ENCODE data around the gene DKK1.

Gene DKK1

GRCh38 chr10:52313933-52314821 lies at the start of gene DKK1:
DKK1 (plus strand) TSS chr10:52314281; CDS start chr10:52314435, 154 bp downstream.
- no peak for DNase-seq

DNA sequence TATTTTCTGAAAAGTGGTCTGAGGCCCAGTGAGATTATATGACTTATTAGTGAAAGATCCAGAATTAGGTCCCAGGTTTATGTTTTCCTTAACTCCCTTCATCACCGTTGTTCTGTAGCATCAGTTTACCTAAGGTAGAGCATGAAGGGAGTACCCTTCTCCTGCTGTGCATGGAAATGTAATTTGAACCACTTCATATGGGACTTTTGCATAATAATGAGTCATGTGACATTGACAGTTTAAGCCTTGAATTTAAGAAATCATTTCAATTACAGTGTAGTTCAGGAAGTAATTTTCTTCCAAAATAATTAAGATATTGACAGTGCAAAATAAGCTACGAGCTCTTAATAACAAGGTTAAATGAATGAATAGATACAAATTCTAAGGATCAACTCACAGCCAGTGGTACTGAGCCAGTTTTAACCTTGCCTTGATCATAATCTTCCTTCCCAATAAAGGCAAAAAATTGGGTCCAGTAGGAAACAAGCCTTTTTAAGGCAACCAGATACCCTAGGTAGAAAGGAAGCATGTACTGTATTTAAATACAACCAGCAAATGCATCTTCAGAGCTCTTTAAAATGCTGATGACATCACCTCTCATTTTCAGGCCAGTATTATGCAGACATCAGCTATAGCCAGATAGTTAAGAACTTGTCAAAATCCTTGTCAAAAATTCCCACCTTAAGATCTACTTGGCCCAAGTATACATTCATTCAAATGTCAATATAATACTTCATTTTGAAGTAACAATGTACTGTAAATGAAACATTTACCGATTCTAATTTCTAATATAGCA lies 48.8 kb upstream of the DKK1 start:
- DNase-seq = no peak

GRCh38 chr10:52266858-52267257 lies 47.2 kb upstream of the DKK1 start:
- DNase-seq = no peak

- DNase-seq = no peak
Measured at GRCh38 chr10:52268790-52269189, 45.3 kb upstream of the DKK1 start.

DNA sequence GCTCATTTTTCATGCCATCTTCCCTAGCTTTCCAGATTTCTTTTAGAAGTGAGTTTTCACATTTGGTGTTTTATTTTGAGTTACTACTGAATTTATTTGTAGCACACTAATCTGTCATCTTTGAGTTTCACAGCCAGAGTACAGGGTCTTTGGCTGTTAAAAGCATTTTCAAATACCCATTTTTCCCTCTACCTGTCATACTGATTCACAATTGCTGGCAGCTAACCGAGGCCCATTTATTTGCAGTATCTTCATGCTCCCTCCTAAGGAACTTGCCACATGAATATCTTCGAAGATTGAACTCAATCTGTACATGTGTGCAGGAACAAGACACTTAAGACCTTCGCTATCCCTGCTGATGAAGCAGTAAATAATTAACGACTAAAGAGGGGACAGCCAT lies 44.8 kb upstream of the DKK1 start:
- no peak for DNase-seq

DNA sequence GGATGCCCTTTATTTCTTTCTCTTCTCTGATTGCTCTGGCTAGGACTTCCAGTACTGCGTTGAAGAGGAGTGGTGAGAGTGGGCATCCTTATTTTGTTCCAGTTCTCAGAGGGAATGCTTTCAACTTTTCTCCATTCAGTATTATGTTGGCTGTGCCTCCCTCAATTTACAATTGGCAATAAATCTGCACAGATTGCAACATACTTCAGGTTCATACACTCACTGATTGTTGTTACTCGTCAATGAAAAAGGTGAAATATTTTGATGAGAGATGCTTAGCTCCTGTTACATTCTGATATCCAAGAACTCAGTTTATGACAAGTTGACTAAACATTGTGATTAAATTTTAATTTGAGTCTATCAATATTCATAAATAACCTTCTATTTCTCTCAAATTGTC lies 37.9 kb upstream of the DKK1 start:
- no peak for DNase-seq

- no peak for DNase-seq
Measured at GRCh38 chr10:52276986-52277385, 37.1 kb upstream of the DKK1 start.

DNA sequence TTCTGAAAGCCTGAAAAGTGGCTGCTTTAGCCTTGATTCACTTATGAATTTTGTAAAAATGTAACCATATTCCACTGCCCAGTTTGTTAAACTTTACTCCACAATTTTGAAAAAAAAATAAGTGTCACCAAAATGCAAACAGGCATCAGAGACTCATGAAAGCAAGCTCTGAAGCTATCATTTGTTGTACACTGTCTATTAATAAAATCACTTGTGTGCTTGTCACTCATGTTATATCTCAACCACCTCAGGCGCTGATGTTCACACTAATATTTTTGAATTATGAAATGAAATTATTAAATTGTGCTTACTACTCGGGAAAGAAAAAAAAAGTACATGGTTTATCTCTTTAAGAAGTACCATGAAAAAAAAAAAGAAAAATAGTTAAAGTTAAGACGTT lies 34.5 kb upstream of the DKK1 start:
- DNase-seq = no peak

DNA sequence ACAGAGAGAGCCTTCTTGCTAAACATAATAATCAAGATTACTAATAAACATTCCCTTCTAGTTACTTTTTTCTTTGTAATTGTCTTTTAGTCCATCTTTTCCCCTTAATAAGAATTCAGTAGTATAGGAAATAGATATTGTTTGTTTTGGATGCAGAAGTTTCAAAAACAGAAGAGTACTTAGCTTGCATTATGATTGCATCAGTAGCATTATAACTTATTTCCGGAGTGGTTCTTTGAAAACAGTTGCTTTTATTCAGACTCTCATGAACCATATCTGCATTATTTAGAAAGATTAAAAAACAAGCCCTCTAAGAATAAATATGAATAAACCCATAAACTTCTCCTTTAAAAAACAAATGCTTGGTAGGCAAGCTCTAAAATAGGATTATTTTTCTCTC lies 34.0 kb upstream of the DKK1 start:
- DNase-seq = no peak

DNA sequence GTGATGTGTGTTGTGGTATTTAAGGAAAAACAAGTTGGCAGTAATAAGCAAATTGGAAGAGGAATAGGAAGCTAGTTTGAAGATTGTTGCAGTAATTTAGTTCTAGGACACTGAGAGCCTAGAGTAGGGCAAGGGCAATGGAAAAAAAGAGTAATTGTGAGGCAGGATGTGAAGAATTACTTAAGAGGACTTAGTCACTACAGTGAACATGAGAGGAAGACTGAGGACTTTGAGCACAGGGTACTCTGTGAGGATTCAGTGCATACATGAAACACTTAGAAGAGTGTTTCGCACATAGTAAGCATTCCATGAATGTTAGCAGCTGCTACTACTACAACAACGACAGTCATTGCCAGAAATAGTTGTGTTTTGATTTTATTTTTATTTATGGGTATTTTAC lies 30.9 kb upstream of the DKK1 start:
- no peak for DNase-seq

- DNase-seq = no peak
Measured at GRCh38 chr10:52284416-52285013, 29.6 kb upstream of the DKK1 start.

- no peak for DNase-seq
Measured at GRCh38 chr10:52287866-52288265, 26.2 kb upstream of the DKK1 start.

- DNase-seq = no peak
Measured at GRCh38 chr10:52297747-52298146, 16.3 kb upstream of the DKK1 start.

DNA sequence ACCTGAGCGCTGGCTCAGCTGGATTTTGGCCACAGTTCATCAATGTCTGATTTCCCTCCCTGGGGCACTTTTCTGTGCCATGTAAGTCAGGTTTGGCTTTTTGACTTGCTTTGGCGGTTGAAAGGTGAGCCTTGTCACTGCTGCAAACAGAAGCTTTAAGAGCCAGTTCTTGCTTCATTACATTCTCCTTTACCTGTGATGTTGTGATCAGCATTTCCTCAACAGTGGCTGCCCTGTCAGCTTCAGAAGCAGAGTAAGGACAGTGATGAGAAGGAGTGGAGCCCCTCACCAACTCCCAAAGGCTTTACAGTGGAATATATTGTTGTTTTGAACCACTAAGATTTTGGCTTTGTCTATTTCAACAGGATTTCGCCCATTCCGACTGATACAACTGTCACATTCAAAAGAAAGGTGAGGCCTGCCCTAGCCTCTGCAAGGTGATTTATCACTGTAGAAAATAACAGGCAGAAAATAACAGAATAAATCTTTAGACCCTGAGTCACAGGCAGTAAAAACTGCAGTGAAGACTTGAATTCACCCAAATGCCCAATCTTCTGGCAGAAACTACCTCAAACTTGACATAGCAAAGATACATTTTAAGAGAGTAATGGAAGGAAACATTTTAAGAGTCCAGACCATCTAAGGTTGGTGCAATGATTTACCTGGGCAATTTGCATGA lies 13.3 kb upstream of the DKK1 start:
- DNase-seq = no peak

DNA sequence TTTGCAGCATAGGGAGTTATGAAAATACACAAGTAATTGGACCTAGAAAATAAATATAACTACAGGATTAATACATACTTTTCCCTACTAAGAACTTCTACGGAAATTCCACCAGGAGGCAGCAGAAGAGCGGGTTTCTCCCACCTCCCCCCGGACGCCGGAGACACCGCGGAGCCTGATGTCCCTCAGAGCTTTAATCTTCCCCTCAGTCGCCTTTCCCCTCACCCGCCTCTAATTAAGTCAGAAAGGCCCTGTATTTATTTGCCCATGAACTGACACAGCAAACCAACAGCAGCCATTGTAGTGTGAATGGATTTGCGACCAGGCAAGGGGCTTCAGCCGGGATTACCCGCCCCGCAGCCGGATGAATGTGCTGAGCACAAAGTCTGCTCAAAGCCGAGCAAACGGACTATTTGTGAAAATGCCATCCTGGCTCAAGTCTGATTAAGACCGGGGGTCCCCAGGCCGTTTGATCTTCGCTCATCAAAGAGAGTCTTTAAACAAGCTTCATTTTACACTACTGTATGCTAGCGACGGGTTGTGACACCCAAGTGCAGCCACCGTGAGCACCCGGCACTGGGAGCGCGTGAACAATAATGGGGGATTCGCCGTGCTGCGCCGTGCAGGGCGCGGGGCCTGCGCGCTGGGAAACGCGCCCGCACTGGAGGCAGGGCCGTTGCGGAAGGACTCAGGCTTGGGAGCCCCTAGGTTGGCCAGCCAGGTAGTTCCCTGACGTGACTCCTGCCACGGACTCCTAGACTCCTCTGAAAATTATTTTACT lies 5.6 kb upstream of the DKK1 start:
- no peak for DNase-seq

DNA sequence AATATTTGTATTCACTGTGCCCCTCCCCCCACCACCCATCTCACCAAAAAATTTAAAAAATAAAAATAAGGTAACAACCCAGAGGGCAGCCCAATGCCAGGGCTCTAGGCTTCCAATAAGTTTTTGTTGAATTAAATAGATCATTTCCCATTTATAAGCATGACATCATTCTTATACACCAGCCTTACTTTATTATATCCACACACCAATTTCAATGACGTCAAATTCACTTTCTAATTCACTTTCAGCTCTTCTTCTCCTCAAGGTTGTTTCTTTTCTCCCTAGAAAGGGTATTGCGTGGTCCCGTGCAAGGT lies 1.2 kb upstream of the DKK1 start:
- DNase-seq = no peak

GRCh38 chr10:52313256-52313932 lies 687 bp upstream of the DKK1 start:
- no peak for DNase-seq

DNA sequence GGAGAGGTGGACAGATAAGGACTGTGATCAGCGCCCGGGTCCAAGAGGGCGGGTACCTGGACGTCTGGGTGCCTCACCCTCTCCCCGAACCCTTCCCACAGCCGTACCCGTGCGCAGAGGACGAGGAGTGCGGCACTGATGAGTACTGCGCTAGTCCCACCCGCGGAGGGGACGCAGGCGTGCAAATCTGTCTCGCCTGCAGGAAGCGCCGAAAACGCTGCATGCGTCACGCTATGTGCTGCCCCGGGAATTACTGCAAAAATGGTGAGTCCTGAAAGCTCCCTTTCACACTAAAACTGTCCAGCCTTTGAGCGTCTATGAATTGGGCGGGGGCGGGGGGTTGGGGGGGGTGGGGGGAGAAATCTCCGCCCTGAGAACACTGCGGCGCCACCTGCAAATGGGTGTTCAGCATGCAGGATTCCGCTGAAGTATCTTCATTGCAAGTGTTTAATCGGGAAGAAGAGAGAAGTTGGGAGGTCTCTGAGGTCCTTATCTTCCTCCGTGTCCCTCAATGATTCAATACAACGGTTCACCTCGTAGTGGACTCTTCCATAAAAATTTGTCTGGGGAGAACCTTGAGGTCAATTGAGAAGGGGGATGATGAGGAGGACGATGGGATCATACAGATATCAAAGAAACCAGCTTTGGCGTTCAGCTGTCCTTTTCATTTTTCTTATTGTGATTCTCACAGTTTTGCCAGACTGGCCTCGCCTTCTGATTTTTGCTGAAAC lies 906 bp downstream of the DKK1 start:
- DNase-seq = no peak

DNA sequence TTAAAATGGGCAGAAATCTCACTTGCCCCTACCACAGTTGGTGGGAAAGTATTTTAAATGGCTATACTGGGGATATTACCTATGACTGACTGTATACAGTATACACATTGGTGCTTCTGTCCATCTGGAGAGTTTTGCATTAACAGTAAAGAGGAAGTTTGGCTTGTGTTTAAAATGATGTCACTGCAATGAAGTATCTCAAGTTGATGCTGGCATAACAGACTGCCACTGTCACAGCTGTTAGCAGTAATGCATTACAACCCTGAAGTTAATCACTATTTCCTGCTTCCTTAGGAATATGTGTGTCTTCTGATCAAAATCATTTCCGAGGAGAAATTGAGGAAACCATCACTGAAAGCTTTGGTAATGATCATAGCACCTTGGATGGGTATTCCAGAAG lies 1.9 kb downstream of the DKK1 start:
- DNase-seq = no peak

GRCh38 chr10:52316500-52316899 lies 2.4 kb downstream of the DKK1 start:
- no peak for DNase-seq

DNA sequence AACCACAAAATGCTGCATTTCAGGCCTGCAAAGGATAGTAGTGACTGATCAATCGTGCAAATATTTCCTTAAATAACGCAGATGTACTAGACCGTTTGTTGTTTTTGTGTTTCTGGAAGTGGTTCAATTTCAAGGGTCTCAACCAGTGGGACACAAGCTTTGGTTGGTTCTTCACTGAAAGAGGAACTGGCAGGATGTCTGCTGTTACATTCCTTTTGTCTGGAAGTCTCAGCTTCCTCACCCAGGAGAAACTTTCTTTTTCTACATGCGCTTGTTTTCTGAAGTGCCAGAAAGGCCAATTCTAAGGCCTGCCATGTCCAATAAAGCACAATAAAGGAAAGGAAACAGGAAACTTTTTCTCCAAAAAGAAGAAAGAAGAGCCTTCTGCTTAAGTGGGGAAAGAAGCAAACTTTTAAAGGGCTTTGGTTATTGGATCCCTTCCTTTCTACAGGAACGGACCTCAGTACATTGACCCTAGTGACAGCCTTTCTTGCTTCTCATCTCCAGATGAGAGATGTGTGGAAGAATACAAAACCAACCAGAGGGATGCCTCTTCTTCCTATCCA lies 4.1 kb downstream of the DKK1 start:
- no peak for DNase-seq
